ENCODE data around the gene DHRS13. TPM values are rescaled to one million over a fixed set of nuclear protein-coding genes. Genes with fewer than 3 reads are reported as not detected.
A peak's percentile ranks its signal among the peaks of the same experiment; 100 is the strongest.
"Not testable (repeated sequence)": the region's sequence is repeated elsewhere in the genome, so short reads cannot be mapped to it uniquely, and the experiment has no call there.

DHRS13 gene
- polyA plus RNA-seq, 3 donors, result 3.7 to 4.5 (median 3.8) TPM

- H3K27me3 ChIP-seq (ENCODE audit: control insufficient read depth in 2 of 2, insufficient read depth in 2 of 2, low read length in 2 of 2), result no peaks in the 10 kb centered on the region
- 57% methylated on average over 3 of the region's 5 CpGs for WGBS (ENCODE audit: insufficient coverage)
- peak; percentile 55 to 74 (median 68) for DNase-seq
- Mint-ChIP-seq H3K27me3 (ENCODE audit: low read depth in 3 of 3) (no peaks in the 10 kb centered on the region), H3K4me3 (no peak overlapping the region), H3K36me3 (peaks cover 42 to 62% of the 10 kb centered on the region in 2 donors), H3K27ac (peak overlapping the region; percentile 73 to 89 (median 88)), H3K9me3 (no peaks in the 10 kb centered on the region), H3K4me1 (peaks cover 44% of the 10 kb centered on the region)
- peaks cover 98% of the 10 kb centered on the region for H3K79me2 ChIP-seq (ENCODE audit: insufficient read depth, low read length)
- H3K9me3 ChIP-seq (replicated peaks in 1 of 2; ENCODE audit: control insufficient read depth in 1 of 2, insufficient read depth in 1 of 2, low read length in 2 of 2), result no peaks in the 10 kb centered on the region
- H3K36me3 ChIP-seq (replicated peaks in 1 of 2; ENCODE audit: control insufficient read depth in 1 of 2, insufficient read depth in 2 of 2, low read length in 2 of 2), result peaks cover 11 to 73% of the 10 kb centered on the region in 2 donors
- no peak overlapping the region for H3K9ac ChIP-seq (ENCODE audit: insufficient read depth, low read length, poor library complexity, severe bottlenecking)
- peak overlapping the region in 1 of 3 experiments; percentile 14 for H3K4me3 ChIP-seq (replicated peaks in 1 of 3; ENCODE audit: low read depth in 2 of 3, low read length in 3 of 3)
- H3K4me1 ChIP-seq (ENCODE audit: control insufficient read depth in 1 of 2, insufficient read depth in 2 of 2, low read length in 2 of 2), result peaks cover 19 to 26% of the 10 kb centered on the region in 2 donors
- peaks cover 100% of the 10 kb centered on the region for H4K20me1 ChIP-seq (ENCODE audit: insufficient read depth, low read length)
- no peak overlapping the region for H2AFZ ChIP-seq (ENCODE audit: insufficient read depth, low read depth, low read length, poor library complexity, severe bottlenecking)
- peak overlapping the region; percentile 11 to 73 for H3K27ac ChIP-seq (ENCODE audit: low read depth in 1 of 2, low read length in 2 of 2)
- intact Hi-C loops (cut with micrococcal nuclease), result no loop called here
- no peak for TF ChIP-seq CTCF (IDR thresholded peaks at IDR 0.05)
- H3K4me2 ChIP-seq (replicated peaks; ENCODE audit: extremely low read depth, low read length, poor library complexity, severe bottlenecking), result peak overlapping the region; percentile 34
Measured at GRCh38 chr17:28937044-28937729, 34.3 kb upstream of the DHRS13 start.

GRCh38 chr17:28935744-28936460 lies 33.0 kb upstream of the DHRS13 start:
- WGBS (ENCODE audit: insufficient coverage), result 92% methylated on average over 2 of the region's 8 CpGs
- no peaks in the 10 kb centered on the region for H3K9me3 ChIP-seq (replicated peaks in 1 of 2; ENCODE audit: control insufficient read depth in 1 of 2, insufficient read depth in 1 of 2, low read length in 2 of 2)
- peaks cover 98% of the 10 kb centered on the region for H3K79me2 ChIP-seq (ENCODE audit: insufficient read depth, low read length)
- intact Hi-C loops (cut with micrococcal nuclease), result no loop called here
- peak overlapping the region in 1 of 2 donors; percentile 73 for H3K27ac ChIP-seq (ENCODE audit: low read depth in 1 of 2, low read length in 2 of 2)
- H3K4me2 ChIP-seq (replicated peaks; ENCODE audit: extremely low read depth, low read length, poor library complexity, severe bottlenecking), result no peak overlapping the region
- no peak for TF ChIP-seq CTCF (IDR thresholded peaks at IDR 0.05)
- Mint-ChIP-seq H3K36me3 (peaks cover 33 to 56% of the 10 kb centered on the region in 2 donors), H3K27me3 (ENCODE audit: low read depth in 3 of 3) (no peaks in the 10 kb centered on the region), H3K4me3 (no peak overlapping the region), H3K27ac (peak overlapping the region in 6 of 7 donors; percentile 16 to 88 (median 64)), H3K4me1 (peaks cover 42% of the 10 kb centered on the region), H3K9me3 (no peaks in the 10 kb centered on the region)
- peaks cover 94% of the 10 kb centered on the region for H4K20me1 ChIP-seq (ENCODE audit: insufficient read depth, low read length)
- no peak for DNase-seq
- H3K4me1 ChIP-seq (ENCODE audit: control insufficient read depth in 1 of 2, insufficient read depth in 2 of 2, low read length in 2 of 2), result peaks cover 19 to 26% of the 10 kb centered on the region in 2 donors
- H3K36me3 ChIP-seq (replicated peaks in 1 of 2; ENCODE audit: control insufficient read depth in 1 of 2, insufficient read depth in 2 of 2, low read length in 2 of 2), result peaks cover 6 to 71% of the 10 kb centered on the region in 2 donors
- H3K9ac ChIP-seq (ENCODE audit: insufficient read depth, low read length, poor library complexity, severe bottlenecking), result no peak overlapping the region
- H3K27me3 ChIP-seq (ENCODE audit: control insufficient read depth in 2 of 2, insufficient read depth in 2 of 2, low read length in 2 of 2), result no peaks in the 10 kb centered on the region
- H3K4me3 ChIP-seq (replicated peaks in 1 of 3; ENCODE audit: low read depth in 2 of 3, low read length in 3 of 3), result no peak overlapping the region
- H2AFZ ChIP-seq (ENCODE audit: insufficient read depth, low read depth, low read length, poor library complexity, severe bottlenecking), result no peak overlapping the region

GRCh38 chr17:28934508-28934907 lies 31.6 kb upstream of the DHRS13 start:
- 100% methylated on average over 6 of the region's 8 CpGs for WGBS (ENCODE audit: insufficient coverage)
- peaks cover 6 to 65% of the 10 kb centered on the region in 2 donors for H3K36me3 ChIP-seq (replicated peaks in 1 of 2; ENCODE audit: control insufficient read depth in 1 of 2, insufficient read depth in 2 of 2, low read length in 2 of 2)
- H3K4me2 ChIP-seq (replicated peaks; ENCODE audit: extremely low read depth, low read length, poor library complexity, severe bottlenecking); H3K27me3 Mint-ChIP-seq (ENCODE audit: low read depth in 3 of 3); H2AFZ ChIP-seq (ENCODE audit: insufficient read depth, low read depth, low read length, poor library complexity, severe bottlenecking); intact Hi-C loops (cut with micrococcal nuclease); H3K4me3 Mint-ChIP-seq; H3K9me3 Mint-ChIP-seq; H3K9me3 ChIP-seq (replicated peaks in 1 of 2; ENCODE audit: control insufficient read depth in 1 of 2, insufficient read depth in 1 of 2, low read length in 2 of 2); H3K27ac ChIP-seq (ENCODE audit: low read depth in 1 of 2, low read length in 2 of 2); DNase-seq; H3K4me3 ChIP-seq (replicated peaks in 1 of 3; ENCODE audit: low read depth in 2 of 3, low read length in 3 of 3); H3K27me3 ChIP-seq (ENCODE audit: control insufficient read depth in 2 of 2, insufficient read depth in 2 of 2, low read length in 2 of 2); H3K9ac ChIP-seq (ENCODE audit: insufficient read depth, low read length, poor library complexity, severe bottlenecking): not testable (repeated sequence)
- H4K20me1 ChIP-seq (ENCODE audit: insufficient read depth, low read length), result peaks cover 90% of the 10 kb centered on the region
- peaks cover 34 to 52% of the 10 kb centered on the region in 2 donors for H3K36me3 Mint-ChIP-seq
- H3K4me1 Mint-ChIP-seq, result peaks cover 35% of the 10 kb centered on the region
- H3K79me2 ChIP-seq (ENCODE audit: insufficient read depth, low read length), result peaks cover 98% of the 10 kb centered on the region
- peak overlapping the region in 1 of 7 donors; percentile 65 for H3K27ac Mint-ChIP-seq
- H3K4me1 ChIP-seq (ENCODE audit: control insufficient read depth in 1 of 2, insufficient read depth in 2 of 2, low read length in 2 of 2), result peaks cover 19 to 26% of the 10 kb centered on the region in 2 donors
